CD4-positive, alpha-beta T cell (primary cell): ENCODE measurements around the gene DNAH6. TPM values are rescaled to one million over a fixed set of nuclear protein-coding genes. Genes with fewer than 3 reads are reported as not detected.

Source experiments
- ATAC-seq: fragments of 200-7000 bp; cut with Tn5 transposase; one replicate; pipeline ENCODE4 v1.10.0; 2022; ENCODE audit warnings: mild to moderate bottlenecking; ENCODE audit not compliant: poor library complexity
- CTCF ChIA-PET: fragments of 350-600 bp; sonication (Branson Sonifier 250); formaldehyde crosslinking; loops from one replicate; lab custom pipeline; 2021; ENCODE audit warnings: antibody characterized with exemption, inconsistent platforms; lab: Charles Lee
- POLR2A ChIA-PET: fragments of 350-600 bp; sonication (Branson Sonifier 250); formaldehyde crosslinking; loops from one replicate; lab custom pipeline; 2021; ENCODE audit warnings: antibody characterized with exemption, inconsistent platforms; lab: Charles Lee
- DNase-seq, 14 experiments: peaks; one replicate each; pipeline ENCODE4 v3.0.0-alpha.2; 2013 to 2020; ENCODE audit warnings: mixed read lengths in 2 of 14
- H3K27ac ChIP-seq, 2 donors: one replicate each; pipeline versions ENCODE4 v1.5.1 to v1.7.0; 2013; ENCODE audit warnings: low read length in 2 of 2, low read depth in 1 of 2, mild to moderate bottlenecking in 1 of 2
- H3K27me3 ChIP-seq, 2 experiments: 1 replicate in 1 of 2; 2 replicates in 1 of 2; pipeline versions ENCODE4 v1.6.1 to v1.7.0; 2013; ENCODE audit warnings: low read length in 2 of 2, control low read depth in 1 of 2, mild to moderate bottlenecking in 1 of 2, moderate library complexity in 1 of 2; ENCODE audit not compliant: insufficient read depth in 2 of 2, control insufficient read depth in 1 of 2
- H3K36me3 ChIP-seq: one replicate; pipeline ENCODE4 v1.6.1; 2013; ENCODE audit warnings: low read length, control low read depth; ENCODE audit not compliant: insufficient read depth
- H3K4me1 ChIP-seq: one replicate; pipeline ENCODE4 v1.6.1; 2013; ENCODE audit warnings: low read length, control low read depth; ENCODE audit not compliant: insufficient read depth
- H3K4me3 ChIP-seq: one replicate; pipeline ENCODE4 v1.5.1; 2013; ENCODE audit warnings: mild to moderate bottlenecking, low read length, moderate library complexity
- H3K9me3 ChIP-seq, 2 experiments: 1 replicate in 1 of 2; 2 replicates in 1 of 2; pipeline versions ENCODE4 v1.6.1 to v1.7.0; 2013; ENCODE audit warnings: low read length in 2 of 2, mild to moderate bottlenecking in 2 of 2, control low read depth in 1 of 2, moderate library complexity in 1 of 2; ENCODE audit not compliant: control insufficient read depth in 1 of 2, insufficient read depth in 1 of 2
- H3K27ac Mint-ChIP-seq: one replicate; pipeline ENCODE4 v1.8.0; 2020; ENCODE audit warnings: mixed read lengths
- H3K27me3 Mint-ChIP-seq: one replicate; pipeline ENCODE4 v1.8.0; 2021; ENCODE audit warnings: mixed read lengths
- H3K36me3 Mint-ChIP-seq: one replicate; pipeline ENCODE4 v1.8.0; 2021; ENCODE audit warnings: low read depth, mixed read lengths
- H3K4me1 Mint-ChIP-seq: one replicate; pipeline ENCODE4 v1.8.0; 2021; ENCODE audit warnings: low read depth, mixed read lengths
- H3K4me3 Mint-ChIP-seq: one replicate; pipeline ENCODE4 v1.8.0; 2020; ENCODE audit warnings: mild to moderate bottlenecking, mixed read lengths
- H3K9me3 Mint-ChIP-seq: one replicate; pipeline ENCODE4 v1.8.0; 2020; ENCODE audit warnings: mixed read lengths
- intact Hi-C, 2 experiments: fragments of 100-400 bp; cut with DNase I in 1 of 2; cut with micrococcal nuclease in 1 of 2; formaldehyde crosslinking; loops; one replicate each; pipeline versions ENCODE4 v1.15.1 to v1.9.0; 2023 to 2025; cut with DNase I, micrococcal nuclease
- total RNA-seq, 174 experiments: library from RNA in 2 of 174; stranded (reverse) in 2 of 174; gene quantifications; one replicate each; pipeline ENCODE4 v1.2.3 and lab custom pipeline; 2021 to 2026
- TF ChIP-seq, protein P1 (sequence below): fragments of 200-600 bp; IDR thresholded peaks from one replicate; pipeline ENCODE4 v1.8.0; 2022; ENCODE audit warnings: antibody characterized with exemption, mild to moderate bottlenecking

The DNAH6 gene
- total RNA-seq, 2 experiments from 2014 or later, result 0.59 to 1.2 TPM

GRCh38 chr2:84701880-84702279 is 185.6 kb downstream of the DNAH6 start:
- Histone ChIP-seq H3K4me3 (no peak overlapping the region), H3K9me3 (peaks cover 3 to 11% of the 10 kb centered on the region in 2 experiments), H3K36me3 (no peaks in the 10 kb centered on the region), H3K27me3 (no peaks in the 10 kb centered on the region), H3K4me1 (no peaks in the 10 kb centered on the region), H3K27ac (no peak overlapping the region)
- Mint-ChIP-seq H3K27me3 (no peaks in the 10 kb centered on the region), H3K4me3 (no peak overlapping the region), H3K9me3 (peaks cover 9% of the 10 kb centered on the region), H3K36me3 (peaks cover 31% of the 10 kb centered on the region), H3K4me1 (peaks cover 39% of the 10 kb centered on the region), H3K27ac (no peak overlapping the region)
- intact Hi-C loops, result no loop called here
- ATAC-seq (no peak), DNase-seq (no peak)
- ChIA-PET CTCF (no interaction called here), POLR2A (no interaction called here)
- TF ChIP-seq, protein P1, sequence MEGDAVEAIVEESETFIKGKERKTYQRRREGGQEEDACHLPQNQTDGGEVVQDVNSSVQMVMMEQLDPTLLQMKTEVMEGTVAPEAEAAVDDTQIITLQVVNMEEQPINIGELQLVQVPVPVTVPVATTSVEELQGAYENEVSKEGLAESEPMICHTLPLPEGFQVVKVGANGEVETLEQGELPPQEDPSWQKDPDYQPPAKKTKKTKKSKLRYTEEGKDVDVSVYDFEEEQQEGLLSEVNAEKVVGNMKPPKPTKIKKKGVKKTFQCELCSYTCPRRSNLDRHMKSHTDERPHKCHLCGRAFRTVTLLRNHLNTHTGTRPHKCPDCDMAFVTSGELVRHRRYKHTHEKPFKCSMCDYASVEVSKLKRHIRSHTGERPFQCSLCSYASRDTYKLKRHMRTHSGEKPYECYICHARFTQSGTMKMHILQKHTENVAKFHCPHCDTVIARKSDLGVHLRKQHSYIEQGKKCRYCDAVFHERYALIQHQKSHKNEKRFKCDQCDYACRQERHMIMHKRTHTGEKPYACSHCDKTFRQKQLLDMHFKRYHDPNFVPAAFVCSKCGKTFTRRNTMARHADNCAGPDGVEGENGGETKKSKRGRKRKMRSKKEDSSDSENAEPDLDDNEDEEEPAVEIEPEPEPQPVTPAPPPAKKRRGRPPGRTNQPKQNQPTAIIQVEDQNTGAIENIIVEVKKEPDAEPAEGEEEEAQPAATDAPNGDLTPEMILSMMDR, result no peak

DNA sequence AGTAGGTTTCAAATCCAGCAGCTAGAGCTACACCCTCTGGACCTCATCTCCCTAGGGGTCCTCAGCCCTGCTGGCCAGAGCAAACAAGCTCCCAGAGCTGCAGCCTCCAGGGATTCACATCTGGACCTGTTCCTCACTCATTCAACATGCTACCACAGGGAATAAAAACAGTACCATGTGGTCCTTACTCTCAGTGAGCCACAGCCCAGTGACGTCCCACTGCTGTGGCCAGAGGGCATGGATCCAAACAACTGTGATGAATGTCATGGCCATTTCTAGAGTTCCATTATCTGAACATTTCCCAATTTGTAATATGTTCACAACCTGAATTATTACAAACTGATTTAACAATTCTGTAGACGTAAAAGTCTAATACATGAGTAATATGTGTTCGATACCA is 186.6 kb downstream of the DNAH6 start:
- intact Hi-C loops, result no loop called here
- H3K4me3 Mint-ChIP-seq, result no peak overlapping the region
- DNase-seq (no peak), ATAC-seq (no peak)
- H3K27ac ChIP-seq, result no peak overlapping the region
- no peaks in the 10 kb centered on the region for H3K4me1 ChIP-seq
- H3K27me3 Mint-ChIP-seq, result no peaks in the 10 kb centered on the region
- H3K4me3 ChIP-seq, result no peak overlapping the region
- TF ChIP-seq, protein P1, result no peak
- no peaks in the 10 kb centered on the region for H3K27me3 ChIP-seq
- H3K9me3 ChIP-seq, result peaks cover 3 to 11% of the 10 kb centered on the region in 2 experiments
- CTCF ChIA-PET, result no interaction called here
- no peak overlapping the region for H3K27ac Mint-ChIP-seq
- peaks cover 24% of the 10 kb centered on the region for H3K36me3 Mint-ChIP-seq
- no peaks in the 10 kb centered on the region for H3K36me3 ChIP-seq
- POLR2A ChIA-PET, result no interaction called here
- peaks cover 41% of the 10 kb centered on the region for H3K4me1 Mint-ChIP-seq
- H3K9me3 Mint-ChIP-seq, result peaks cover 8% of the 10 kb centered on the region

DNA sequence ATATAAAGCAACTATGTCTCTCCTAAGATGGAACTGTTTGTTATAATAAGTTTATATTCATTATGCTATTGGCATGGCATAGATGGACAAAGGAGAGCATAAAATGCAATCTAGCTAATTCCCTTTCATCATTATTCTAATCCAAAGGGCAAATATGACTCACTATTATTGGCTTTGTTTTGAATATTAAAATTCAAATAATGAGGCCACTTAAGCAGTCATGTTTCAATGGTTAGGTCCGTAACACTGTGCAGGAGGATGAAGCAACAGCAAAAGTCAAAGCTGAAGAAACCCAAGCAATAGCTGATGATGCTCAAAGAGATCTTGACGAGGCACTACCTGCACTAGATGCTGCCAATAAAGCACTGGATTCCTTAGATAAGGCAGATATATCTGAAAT is 187.5 kb downstream of the DNAH6 start:
- ChIA-PET POLR2A (interaction anchor here (0.9 kb wide), 1 partner anchor 10 kb away, joined by 3 read pairs; no protein-coding TSS in a partner anchor), CTCF (interaction anchor here (0.6 kb wide), 1 partner anchor 147 kb away, joined by 5 read pairs; no protein-coding TSS in a partner anchor)
- intact Hi-C loops, result no loop called here
- peaks cover 42% of the 10 kb centered on the region for H3K4me1 Mint-ChIP-seq
- Histone ChIP-seq H3K4me1 (no peaks in the 10 kb centered on the region), H3K9me3 (peaks cover 3 to 8% of the 10 kb centered on the region in 2 experiments), H3K27ac (no peak overlapping the region), H3K27me3 (no peaks in the 10 kb centered on the region), H3K4me3 (no peak overlapping the region), H3K36me3 (no peaks in the 10 kb centered on the region)
- H3K9me3 Mint-ChIP-seq, result peaks cover 6% of the 10 kb centered on the region
- TF ChIP-seq, protein P1, result no peak
- DNase-seq (no peak), ATAC-seq (no peak)
- H3K27ac Mint-ChIP-seq, result no peak overlapping the region
- no peaks in the 10 kb centered on the region for H3K27me3 Mint-ChIP-seq
- peaks cover 22% of the 10 kb centered on the region for H3K36me3 Mint-ChIP-seq
- no peak overlapping the region for H3K4me3 Mint-ChIP-seq
